Measurements from ENCODE around the gene DRD4. TPM values are rescaled to one million over a fixed set of nuclear protein-coding genes. Genes with fewer than 3 reads are reported as not detected.

DRD4 gene
- total and polyA plus RNA-seq, 2 of the 8 experiments (the other 6 are each of a cell fraction or from before 2014, with no cell fraction given), result 3.4 to 4.9 TPM

- no peak for DNase-seq (ENCODE audit: low read depth in 1 of 2, low spot score in 2 of 2)
- H3K79me1 ChIP-seq (ENCODE audit: low read depth, low read length), result no peaks in the 10 kb centered on the region
- H3K36me3 ChIP-seq (ENCODE audit: control insufficient read depth in 2 of 4, insufficient read depth in 4 of 4, low read length in 3 of 4), result no peaks in the 10 kb centered on the region
- H2BK20ac ChIP-seq (ENCODE audit: low read length), result no peak within 1 kb of the TSS
- H2BK12ac ChIP-seq (ENCODE audit: low read depth, low read length), result no peak within 1 kb of the TSS
- no peak within 1 kb of the TSS for H3K14ac ChIP-seq (ENCODE audit: insufficient read length)
- H3K18ac ChIP-seq (ENCODE audit: extremely low read depth, low read length), result no peak within 1 kb of the TSS; the same call in 1 of the 2 replicates
- H2BK15ac ChIP-seq (ENCODE audit: low read length), result no peak within 1 kb of the TSS
- no peak within 1 kb of the TSS for H3K27ac ChIP-seq (ENCODE audit: low read depth, low read length)
- H3K4me1 ChIP-seq (replicated peaks in 1 of 4; ENCODE audit: control insufficient read depth in 3 of 4, insufficient read depth in 4 of 4, low read length in 3 of 4), result peaks cover 0 to 6% (median under 1%) of the 10 kb centered on the region in 4 experiments; a peak in 2 of 7 replicates
- H3K27me3 ChIP-seq (replicated peaks in 1 of 4; ENCODE audit: control insufficient read depth in 3 of 4, extremely low read depth in 1 of 4, insufficient read depth in 3 of 4, low read length in 3 of 4), result peaks cover 3 to 14% (median 10%) of the 10 kb centered on the region in 4 experiments; a peak in 6 of 7 replicates
- H3K56ac ChIP-seq (replicated peaks; ENCODE audit: insufficient read length, low read depth, low read length), result no peak within 1 kb of the TSS
- peak within 1 kb of the TSS in 3 of 4 experiments; percentile 5 to 57 (median 17); a peak in 4 of 8 replicates for H3K4me3 ChIP-seq (ENCODE audit: extremely low read depth in 1 of 4, insufficient read depth in 2 of 4, low read depth in 3 of 4, low read length in 4 of 4)
- no peak within 1 kb of the TSS for H2BK120ac ChIP-seq (replicated peaks; ENCODE audit: low read depth, low read length)
- no peaks in the 10 kb centered on the region for H3K9me3 ChIP-seq (ENCODE audit: insufficient read depth in 2 of 2, low read depth in 1 of 2, low read length in 1 of 2)
- H3K23me2 ChIP-seq (ENCODE audit: low read depth, low read length), result no peaks in the 10 kb centered on the region; the same call in 1 of the 2 replicates
- no peak within 1 kb of the TSS for H4K91ac ChIP-seq (replicated peaks; ENCODE audit: insufficient read length, low read length)
- FAIRE-seq, result no peak
- H3K23ac ChIP-seq (ENCODE audit: insufficient read length), result no peak within 1 kb of the TSS
- 18% methylated on average over 13 of the region's 72 CpGs; no CpG with 5 or more reads in 1 of the 2 experiments for WGBS, 2 experiments (ENCODE audit: extremely low coverage in 1 of 2, insufficient coverage in 1 of 2, insufficient read length in 1 of 2, insufficient replicate concordance in 2 of 2, low coverage in 1 of 2, low lambda C conversion rate in 2 of 2, missing lambda C conversion rate in 1 of 2)
- no peaks in the 10 kb centered on the region for H3K79me2 ChIP-seq (ENCODE audit: control insufficient read depth in 1 of 2, insufficient read depth in 2 of 2, low read length in 2 of 2)
- no peak within 1 kb of the TSS for H2BK5ac ChIP-seq (ENCODE audit: low read depth, low read length)
- H3K9ac ChIP-seq (replicated peaks in 1 of 4; ENCODE audit: extremely low read depth in 1 of 4, low read depth in 3 of 4, low read length in 3 of 4), result no peak within 1 kb of the TSS
- ChIA-PET POLR2A (ENCODE audit: partially characterized antibody) (interaction anchor here (0.8 to 2.5 kb wide), 8 partner anchors 9 to 233 kb away, joined by 3 to 8 read pairs (median 6); partner anchors contain the start of genes DRD4, IRF7 and LRRC56), CTCF (ENCODE audit: partially characterized antibody) (interaction anchor here (0.8 to 1.5 kb wide), 3 partner anchors 29 to 36 kb away, joined by 3 read pairs; no protein-coding TSS in a partner anchor)
- no peak within 1 kb of the TSS for H2AK5ac ChIP-seq (ENCODE audit: low read depth, low read length)
- H2AFZ ChIP-seq (ENCODE audit: low read length), result no peak within 1 kb of the TSS
- H3K4me2 ChIP-seq (ENCODE audit: insufficient read depth in 1 of 2, low read depth in 2 of 2, low read length in 2 of 2), result peak within 1 kb of the TSS; percentile 39 to 71; a peak in 3 of 4 replicates
- no peak within 1 kb of the TSS for H3K4ac ChIP-seq (replicated peaks; ENCODE audit: insufficient read length, low read depth, low read length)
- H4K8ac ChIP-seq (ENCODE audit: extremely low read depth, insufficient read depth, low read length), result no peak within 1 kb of the TSS; the same call in 1 of the 2 replicates
- H4K20me1 ChIP-seq (replicated peaks in 1 of 2; ENCODE audit: control insufficient read depth in 1 of 2, insufficient read depth in 2 of 2, low read length in 2 of 2), result peaks cover 0 to 7% of the 10 kb centered on the region in 2 experiments
- H4K5ac ChIP-seq (ENCODE audit: insufficient read length, low read depth, low read length), result no peak within 1 kb of the TSS
- TF ChIP-seq GABPA (IDR thresholded peaks at IDR 0.05; ENCODE audit: borderline replicate concordance, insufficient read depth, low read length) (no peak), FOSL1 (IDR thresholded peaks at IDR 0.05; ENCODE audit: insufficient read depth, low read depth, low read length) (no peak), HDAC2 (IDR thresholded peaks at IDR 0.05; ENCODE audit: borderline replicate concordance in 1 of 2, low read depth in 2 of 2, low read length in 2 of 2) (no peak)
Observed at GRCh38 chr11:626475-627307, 10.4 kb upstream of the DRD4 start, which contains the start of gene SCT. Gene SCT, minus strand, starts transcription at chr11:627181. Its CDS starts 38 bp downstream, at chr11:627143.

All from H1 (cell line).